Suprapubic skin (tissue), 3 donors: ENCODE measurements around the gene ALOX5AP.

Experiments
- EP300 ChIP-seq: sonication (generic); formaldehyde crosslinking; IDR thresholded peaks from one replicate; pipeline ENCODE4 v1.6.1; 2017; ENCODE audit warnings: antibody characterized with exemption
- TF ChIP-seq, protein P1 (sequence below), 2 donors: fragments of 200-600 bp in 1 of 2; fragments of 450-650 bp in 1 of 2; sonication (generic) in 1 of 2; IDR thresholded peaks; one replicate each; pipeline ENCODE4 v1.5.1; 2016 to 2019; ENCODE audit warnings: antibody characterized with exemption in 2 of 2, mild to moderate bottlenecking in 1 of 2, moderate library complexity in 1 of 2

DNA sequence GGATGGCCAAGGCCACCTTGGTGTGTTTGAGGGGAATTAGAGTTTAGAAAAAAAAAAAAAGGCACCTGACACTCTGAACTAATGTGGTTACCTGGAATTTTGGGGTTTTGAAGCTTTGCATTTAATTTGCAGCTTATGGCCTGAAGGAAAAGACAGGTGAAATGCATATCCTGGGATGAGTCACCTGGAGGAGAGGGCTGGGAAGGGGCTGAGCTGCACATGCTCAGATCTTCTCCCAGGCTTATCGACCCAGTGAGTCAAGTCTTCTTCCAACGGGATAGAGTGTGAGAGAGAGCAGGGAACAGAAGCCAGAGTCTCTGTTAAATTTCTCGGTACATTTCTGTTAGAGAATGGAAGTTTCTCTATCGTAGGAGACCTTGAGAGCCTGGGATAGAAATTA lies 29.7 kb upstream of the ALOX5AP start:
- TF ChIP-seq EP300 = no peak
- TF ChIP-seq, protein P1, sequence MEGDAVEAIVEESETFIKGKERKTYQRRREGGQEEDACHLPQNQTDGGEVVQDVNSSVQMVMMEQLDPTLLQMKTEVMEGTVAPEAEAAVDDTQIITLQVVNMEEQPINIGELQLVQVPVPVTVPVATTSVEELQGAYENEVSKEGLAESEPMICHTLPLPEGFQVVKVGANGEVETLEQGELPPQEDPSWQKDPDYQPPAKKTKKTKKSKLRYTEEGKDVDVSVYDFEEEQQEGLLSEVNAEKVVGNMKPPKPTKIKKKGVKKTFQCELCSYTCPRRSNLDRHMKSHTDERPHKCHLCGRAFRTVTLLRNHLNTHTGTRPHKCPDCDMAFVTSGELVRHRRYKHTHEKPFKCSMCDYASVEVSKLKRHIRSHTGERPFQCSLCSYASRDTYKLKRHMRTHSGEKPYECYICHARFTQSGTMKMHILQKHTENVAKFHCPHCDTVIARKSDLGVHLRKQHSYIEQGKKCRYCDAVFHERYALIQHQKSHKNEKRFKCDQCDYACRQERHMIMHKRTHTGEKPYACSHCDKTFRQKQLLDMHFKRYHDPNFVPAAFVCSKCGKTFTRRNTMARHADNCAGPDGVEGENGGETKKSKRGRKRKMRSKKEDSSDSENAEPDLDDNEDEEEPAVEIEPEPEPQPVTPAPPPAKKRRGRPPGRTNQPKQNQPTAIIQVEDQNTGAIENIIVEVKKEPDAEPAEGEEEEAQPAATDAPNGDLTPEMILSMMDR (IDR thresholded peaks at IDR 0.05) = no peak
